ENCODE data around the gene KCNC4.

The KCNC4 gene

GRCh38 chr1:110188035-110188618, 22.0 kb upstream of the KCNC4 start:
- peak; percentile 74 for DNase-seq (ENCODE audit: low spot score)

GRCh38 chr1:110189181-110189580, 20.9 kb upstream of the KCNC4 start:
- no peak for DNase-seq (ENCODE audit: low spot score)

DNA sequence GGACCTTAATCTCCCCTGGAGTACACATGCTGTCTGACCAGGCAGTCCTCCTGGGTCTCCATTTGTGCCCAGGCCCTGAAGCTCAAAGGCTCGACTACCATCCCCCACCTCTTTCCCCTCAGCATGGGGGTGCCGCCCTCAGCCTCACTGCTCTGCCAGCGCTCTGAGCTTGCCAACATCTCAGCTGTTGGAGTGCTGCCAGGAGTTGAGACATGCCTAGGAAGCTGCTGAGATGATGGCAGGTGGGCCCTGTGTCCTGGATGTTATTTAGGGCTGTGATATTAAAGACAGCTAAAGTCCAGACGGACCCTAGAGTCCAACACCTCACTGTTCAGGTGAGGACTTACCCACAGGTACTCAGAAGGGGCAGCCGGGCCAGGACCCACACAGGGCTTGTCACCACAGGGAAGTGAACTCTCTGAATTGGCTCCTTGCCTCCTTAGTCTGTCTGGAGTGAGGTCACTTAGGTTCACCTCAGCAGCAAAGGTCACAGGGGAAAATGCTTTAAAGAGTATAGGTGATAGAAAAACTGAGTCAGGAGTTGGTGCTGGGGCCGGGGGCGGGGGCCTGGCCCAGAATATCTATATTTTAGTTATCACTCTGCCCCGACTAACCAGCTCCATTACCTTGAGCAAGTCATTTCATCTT, 19.7 kb upstream of the KCNC4 start:
- DNase-seq (ENCODE audit: low spot score), result peak; percentile 39

DNA sequence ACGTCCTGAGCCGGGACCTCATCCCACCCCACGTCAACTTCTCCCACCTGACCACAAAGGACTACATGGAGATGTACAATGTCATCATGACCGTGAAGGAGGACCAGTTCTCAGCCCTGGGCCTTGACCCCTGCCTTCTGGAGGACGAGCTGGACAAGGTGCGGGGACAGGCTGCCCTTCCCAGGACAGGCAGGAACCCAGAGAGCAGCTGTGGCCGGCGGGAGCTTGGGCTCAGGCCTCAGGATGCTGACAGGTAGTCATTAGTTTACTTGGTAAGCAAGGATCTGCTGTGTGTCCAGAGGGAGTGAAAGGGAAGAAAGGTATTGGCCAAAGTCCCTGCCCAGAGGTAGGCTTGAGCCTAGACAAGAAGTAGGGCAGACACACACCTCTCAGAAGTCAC, 17.6 kb upstream of the KCNC4 start:
- DNase-seq (ENCODE audit: low spot score), result no peak

DNA sequence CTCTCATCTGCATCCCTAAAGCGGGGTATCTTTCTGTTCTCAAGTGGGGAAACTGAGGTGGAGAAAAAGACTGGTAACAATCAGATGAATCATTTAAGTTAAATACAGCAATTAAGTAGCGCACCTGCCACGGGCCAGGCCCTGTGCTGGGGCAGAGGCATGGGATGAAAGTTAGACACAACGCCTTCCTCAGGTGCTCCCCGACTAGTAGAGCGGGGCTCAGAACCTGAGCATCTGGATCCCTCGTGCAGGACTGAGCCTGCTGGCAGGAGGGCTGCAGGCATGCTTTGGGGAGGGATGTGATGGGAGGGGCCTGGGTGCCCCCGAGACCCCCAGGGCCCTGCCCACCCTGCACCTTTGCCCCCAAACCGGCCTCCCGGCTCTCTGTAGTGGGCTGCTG, 14.9 kb upstream of the KCNC4 start:
- no peak for DNase-seq (ENCODE audit: low spot score)

DNA sequence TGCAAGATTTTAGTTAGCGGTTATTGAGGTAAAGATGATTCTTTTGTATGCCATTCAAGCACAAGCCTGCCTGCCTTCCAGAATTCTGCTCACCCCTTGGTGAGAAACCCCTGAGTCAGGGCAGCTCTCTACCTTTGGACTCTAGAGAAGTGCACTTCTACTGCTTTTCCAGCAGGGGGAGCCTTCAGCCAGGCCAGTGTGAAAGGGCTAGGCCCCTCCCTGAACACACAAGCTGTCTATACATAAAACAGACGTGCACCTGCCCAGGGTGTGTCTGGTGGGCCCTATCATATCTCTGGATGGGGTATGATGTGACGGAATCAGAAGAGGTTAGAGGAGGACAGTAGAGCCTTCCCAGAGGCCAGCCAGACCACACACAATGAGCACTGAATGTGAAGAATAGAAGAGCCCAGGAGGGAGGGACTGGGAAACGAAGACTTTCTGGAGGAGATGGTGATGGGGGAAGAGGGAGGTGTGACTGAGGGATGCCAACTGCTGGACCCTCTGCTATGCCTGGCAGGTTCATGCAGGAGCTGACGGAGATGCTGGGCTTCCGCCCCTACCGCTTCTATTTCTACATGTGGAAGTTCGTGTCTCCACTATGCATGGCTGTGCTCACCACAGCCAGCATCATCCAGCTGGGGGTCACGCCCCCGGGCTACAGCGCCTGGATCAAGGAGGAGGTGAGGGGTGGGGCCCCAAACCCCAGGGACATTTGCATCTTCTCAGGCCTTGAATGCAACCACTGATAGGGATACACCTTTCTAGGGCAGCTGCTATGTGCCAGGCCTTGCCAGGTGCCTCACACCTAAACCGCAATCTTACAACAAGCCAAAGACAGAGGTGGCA, 13.0 kb upstream of the KCNC4 start:
- peak; percentile 64 for DNase-seq (ENCODE audit: low spot score)

- no peak for DNase-seq (ENCODE audit: low spot score)
These were observed 12.0 kb upstream of the KCNC4 start for GRCh38 chr1:110197905-110198629.

- no peak for DNase-seq (ENCODE audit: low spot score)
These were observed 11.4 kb upstream of the KCNC4 start for GRCh38 chr1:110198746-110199145.

DNA sequence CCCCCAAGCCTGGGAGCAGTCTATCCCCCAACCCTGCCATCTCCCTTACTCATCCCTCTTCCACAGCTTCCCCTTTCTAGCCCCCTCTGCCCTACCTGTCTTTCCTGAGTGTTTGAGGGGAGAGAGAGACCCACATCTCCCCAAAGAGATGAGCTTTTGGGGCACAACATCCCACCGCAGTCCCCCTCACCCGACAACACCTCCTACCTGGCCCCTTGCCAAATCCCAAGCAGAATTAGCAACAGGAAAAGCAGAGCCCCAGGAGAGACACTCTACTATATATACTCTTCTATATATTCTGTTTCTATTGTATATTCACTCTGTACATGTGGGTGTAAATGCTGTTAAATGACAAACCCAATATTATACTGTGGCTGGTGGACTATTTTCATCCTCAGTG, 9.9 kb upstream of the KCNC4 start:
- DNase-seq (ENCODE audit: low spot score), result no peak

DNA sequence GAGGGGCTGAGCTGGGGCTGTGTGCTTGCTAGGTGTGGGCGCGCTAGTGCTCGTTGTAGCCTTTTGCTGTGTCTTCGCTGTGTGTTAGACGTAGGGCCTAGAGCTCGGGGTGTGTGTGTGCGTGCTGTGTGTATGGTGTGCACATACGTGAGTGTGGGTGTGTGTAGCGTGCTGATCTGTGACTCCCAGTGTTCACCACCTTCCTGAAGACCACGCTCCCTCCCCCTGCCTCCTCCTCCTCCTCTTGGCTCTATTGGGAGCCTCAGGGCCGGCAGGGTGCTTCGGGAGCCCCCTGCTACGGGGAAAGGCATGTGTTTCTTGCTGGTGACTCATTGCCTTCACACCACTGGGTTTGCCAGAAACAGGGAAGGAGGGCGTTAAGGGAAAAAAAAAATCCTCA, 9.4 kb upstream of the KCNC4 start:
- DNase-seq (ENCODE audit: low spot score), result no peak

DNA sequence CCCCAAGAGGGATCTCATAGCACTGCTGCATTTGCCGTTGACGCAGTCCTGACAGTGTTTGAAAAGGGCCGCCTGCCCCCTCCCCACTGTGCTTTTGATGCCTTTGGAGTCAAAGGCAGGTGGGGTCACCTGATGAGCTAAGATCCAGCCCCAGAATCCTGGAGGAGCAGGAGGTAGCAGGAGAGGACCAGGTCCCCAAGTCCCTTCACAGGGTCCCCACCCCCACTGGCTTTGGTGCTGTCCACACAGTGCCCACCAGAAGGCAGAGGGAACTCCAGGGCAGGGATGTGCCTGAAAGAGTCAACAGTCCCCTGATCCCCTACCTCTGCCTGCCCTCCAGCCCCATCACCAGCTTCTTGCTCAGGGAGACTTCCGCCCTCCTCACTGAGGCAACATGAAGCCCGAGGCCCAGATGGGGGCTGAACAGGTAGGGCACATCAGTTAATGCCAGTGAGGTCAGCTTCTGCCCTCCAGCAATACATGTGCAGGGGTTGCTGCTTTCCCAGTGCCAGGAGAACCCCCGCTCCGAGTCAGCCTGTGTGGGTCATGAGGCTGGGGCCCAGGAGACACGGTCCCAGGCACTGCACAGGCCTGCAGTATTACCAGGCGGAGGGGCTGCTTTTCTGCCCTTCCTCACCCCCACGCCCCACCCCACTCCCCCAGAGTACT, 8.8 kb upstream of the KCNC4 start:
- DNase-seq (ENCODE audit: low spot score), result no peak

DNA sequence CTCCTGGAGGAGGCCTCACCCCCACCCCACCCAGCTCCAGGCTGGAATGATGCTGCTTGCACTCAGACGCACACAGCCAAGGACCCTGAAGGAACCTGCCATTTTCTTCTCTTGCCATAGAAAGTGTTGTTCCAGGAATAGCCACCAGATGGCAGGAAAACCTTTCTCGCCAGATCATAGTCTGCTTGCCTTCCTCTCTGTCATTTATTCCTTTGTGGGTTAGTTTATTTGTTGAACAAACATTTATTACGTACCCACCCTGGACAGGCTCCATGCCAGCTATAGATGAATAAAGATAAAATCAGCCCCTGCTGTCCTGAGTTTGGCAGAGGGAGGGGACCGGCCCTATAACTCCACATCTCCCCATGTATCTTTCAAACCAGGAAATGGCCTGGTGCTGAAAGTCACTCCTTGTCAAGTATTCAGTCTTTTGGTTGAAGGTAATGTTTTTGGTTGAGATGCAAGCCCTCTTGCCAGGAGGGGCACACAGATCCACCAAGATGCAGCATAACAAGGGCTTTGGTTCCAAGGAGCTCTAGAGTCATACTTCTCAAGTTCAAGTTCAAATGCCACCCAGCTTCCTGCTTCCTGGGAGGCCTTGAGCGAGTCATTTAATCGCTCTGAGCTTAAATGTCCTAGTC, 7.0 kb upstream of the KCNC4 start:
- peak; percentile 84 for DNase-seq (ENCODE audit: low spot score)

DNA sequence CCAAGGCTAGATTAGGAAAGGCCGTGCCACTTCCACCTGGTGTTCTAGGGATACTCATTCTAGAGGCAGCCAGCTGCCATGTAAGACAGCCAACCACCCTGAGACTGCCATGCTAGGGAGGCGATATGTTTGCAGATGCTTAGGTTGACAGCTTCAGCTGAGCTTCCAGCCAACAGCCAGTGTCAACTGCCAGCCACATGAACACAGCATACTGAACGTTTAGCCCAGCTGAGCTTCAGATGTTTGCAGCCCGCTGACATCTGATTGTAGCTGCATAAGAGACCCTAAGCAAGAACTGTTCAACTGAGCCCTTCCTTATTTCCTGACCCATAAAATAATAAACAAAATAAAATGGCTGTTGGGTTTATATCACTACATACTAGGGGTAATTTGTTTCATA, 5.0 kb upstream of the KCNC4 start:
- DNase-seq (ENCODE audit: low spot score), result no peak

DNA sequence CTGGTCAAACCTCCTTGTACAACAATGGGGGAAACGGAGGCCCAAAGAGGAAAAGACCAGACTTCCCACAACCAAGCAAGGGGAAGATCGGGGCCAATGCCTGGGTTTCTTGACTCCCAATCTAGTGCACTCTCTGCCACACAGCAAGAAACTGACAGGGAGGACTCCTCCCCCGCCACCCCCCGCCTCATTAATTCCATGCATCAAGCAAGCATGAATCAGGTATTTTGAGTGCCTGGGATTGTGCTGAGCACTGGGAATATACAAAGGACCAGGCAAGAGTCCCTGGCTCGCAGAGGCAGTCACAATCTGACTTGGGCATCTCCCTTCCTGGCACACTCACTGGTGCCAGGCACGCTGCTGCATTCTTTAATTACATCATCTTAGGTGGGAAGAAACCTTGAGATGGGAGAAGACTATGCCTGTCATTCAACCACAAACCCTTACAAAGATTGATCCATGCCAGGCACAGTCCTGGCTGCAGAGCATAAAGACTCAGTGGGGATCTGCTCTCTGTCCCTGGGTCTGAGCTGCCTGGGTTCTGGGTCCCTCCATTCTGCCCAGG, 4.4 kb upstream of the KCNC4 start:
- no peak for DNase-seq (ENCODE audit: low spot score)

DNA sequence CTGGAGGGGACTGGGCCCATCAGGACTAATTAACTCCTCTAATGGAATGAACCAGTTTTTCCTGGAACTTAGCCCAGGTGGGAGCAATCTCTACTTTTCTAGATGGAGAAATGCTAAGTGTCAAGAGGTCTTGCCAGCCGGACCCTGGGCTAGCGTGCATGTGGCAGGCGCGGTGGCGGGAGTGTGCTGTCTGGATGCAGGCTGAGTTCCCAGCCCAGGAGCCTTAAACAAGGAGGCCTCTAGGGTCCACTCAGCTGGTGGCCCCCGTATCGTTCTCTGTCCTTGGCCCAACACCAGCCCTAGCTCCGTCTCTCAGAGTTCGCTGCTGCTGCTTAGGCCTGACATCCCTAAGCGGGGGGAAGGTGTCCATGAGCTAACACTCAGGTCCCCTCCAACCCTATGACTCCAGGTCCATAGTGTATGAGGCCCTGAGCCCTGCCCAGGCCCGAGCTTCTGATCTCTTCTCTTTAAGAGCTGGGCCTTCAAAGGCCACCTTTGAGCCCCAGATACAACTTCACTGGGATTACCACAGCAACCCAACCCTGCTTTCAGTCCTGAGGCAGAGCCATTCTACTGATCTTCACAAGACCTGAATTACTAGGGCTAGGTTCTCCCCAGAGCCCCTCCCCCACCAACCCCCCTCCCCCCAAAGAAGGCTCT, 3.7 kb upstream of the KCNC4 start:
- DNase-seq (ENCODE audit: low spot score), result no peak

GRCh38 chr1:110207831-110208230, 2.3 kb upstream of the KCNC4 start:
- peak; percentile 83 for DNase-seq (ENCODE audit: low spot score)

DNA sequence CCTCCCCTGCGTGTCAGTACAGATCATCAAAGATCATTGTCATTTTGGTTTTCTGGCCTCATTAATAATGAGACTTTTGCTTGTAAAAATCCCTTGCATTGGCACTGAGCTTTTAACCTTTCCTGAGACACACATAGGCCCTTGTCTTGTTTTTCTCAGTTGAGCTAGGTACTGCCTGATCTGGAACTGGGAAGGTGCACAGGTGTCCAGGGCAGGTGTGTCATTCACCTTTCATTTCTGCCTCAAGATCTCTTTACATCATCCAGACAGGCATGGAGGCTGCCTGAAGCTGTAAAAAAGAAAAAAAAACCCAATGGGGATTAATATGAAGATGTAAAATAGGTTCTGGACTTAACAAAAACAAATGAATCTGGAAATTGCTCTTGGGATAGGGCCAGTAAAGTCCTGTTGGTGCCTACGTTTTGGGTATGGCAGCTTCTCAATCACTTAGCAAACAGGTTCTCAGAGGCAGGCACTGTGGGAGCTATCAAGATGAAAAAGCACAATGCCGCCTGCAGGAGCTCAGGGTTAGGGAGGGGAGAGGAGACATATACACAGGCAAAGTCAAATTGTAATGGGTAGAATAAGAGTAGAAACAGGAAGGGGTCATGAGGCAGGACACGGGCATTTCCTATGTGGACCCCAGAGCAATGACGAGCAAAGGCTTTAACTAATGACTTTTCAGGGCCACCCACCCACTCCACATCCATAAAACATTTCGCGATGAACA, 1.0 kb upstream of the KCNC4 start:
- no peak for DNase-seq (ENCODE audit: low spot score)

DNA sequence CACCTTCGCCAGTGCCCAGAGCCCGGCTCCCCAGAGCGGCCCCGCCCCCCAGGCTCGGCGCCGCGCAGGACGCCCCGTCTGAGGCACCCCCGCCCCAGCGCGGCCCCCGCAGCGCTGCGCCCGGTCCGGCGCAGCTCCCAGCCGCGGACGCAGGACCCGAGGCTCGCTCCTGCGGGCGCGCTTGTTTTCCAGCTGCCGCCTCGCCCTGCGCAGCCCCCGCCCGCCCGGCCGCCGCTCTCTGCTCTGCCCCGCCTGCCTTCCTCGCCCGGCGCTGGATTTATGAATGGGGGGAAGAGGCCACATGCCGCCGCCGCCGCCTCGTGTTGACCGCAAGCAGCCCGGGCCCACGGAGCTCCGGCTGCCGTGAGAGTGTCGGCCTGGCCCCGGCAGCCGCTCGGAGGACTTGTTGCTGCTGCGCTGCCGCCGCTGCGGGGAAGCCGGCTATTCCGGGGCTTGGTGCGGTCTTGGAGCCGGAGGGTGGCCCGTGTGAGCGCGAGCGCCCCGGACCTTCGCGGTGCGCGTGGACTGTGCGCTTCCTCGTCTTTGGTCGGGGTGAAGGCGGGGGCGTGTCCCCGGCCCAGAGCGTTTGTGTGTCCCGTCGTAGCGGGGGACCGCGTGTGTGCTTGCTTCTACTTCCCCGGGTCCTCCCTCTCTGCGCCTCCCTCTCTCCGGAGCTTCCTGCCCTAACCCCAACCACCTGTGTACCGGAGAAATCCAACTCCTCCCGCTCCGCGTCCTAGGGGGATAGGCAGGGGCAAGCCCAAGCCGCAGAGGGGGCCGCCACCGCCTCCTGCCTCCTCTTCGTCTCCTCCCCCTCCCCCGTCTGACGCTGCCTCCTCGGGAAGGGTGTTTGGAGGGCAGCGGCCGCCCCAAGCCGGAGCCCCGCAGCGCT, 736 bp downstream of the KCNC4 start:
- peak; percentile 41 for DNase-seq (ENCODE audit: low spot score)

Data from cerebellar cortex (tissue), 1 donor.